ENCODE results near the gene DOLPP1.

The DOLPP1 gene

GRCh38 chr9:129137292-129138143, 56.6 kb downstream of the DOLPP1 start:
- no peak overlapping the region for H3K27ac ChIP-seq (ENCODE audit: poor library complexity, severe bottlenecking)
- no peak for TF ChIP-seq CTCF (IDR thresholded peaks at IDR 0.05; ENCODE audit: poor library complexity, severe bottlenecking)
- H3K9me3 ChIP-seq (ENCODE audit: severe bottlenecking) = no peaks in the 10 kb centered on the region
- DNase-seq (ENCODE audit: low spot score) (no peak), ATAC-seq (ENCODE audit: low read depth) (no peak)
- H3K4me1 ChIP-seq (ENCODE audit: insufficient read depth, poor library complexity, severe bottlenecking) = peaks cover 26% of the 10 kb centered on the region
- no peaks in the 10 kb centered on the region for H3K27me3 ChIP-seq (ENCODE audit: insufficient read depth, poor library complexity, severe bottlenecking)
- H3K4me3 ChIP-seq (ENCODE audit: severe bottlenecking) = no peak overlapping the region
- H3K36me3 ChIP-seq (ENCODE audit: low read depth) = peaks cover 45% of the 10 kb centered on the region

- Histone ChIP-seq H3K27ac (ENCODE audit: poor library complexity, severe bottlenecking) (peak overlapping the region; percentile 100), H3K27me3 (ENCODE audit: insufficient read depth, poor library complexity, severe bottlenecking) (no peaks in the 10 kb centered on the region), H3K36me3 (ENCODE audit: low read depth) (peaks cover 48% of the 10 kb centered on the region)
Observed at GRCh38 chr9:129138144-129138462, 57.2 kb downstream of the DOLPP1 start.

GRCh38 chr9:129138476-129139232, 57.7 kb downstream of the DOLPP1 start:
- Histone ChIP-seq H3K27me3 (ENCODE audit: insufficient read depth, poor library complexity, severe bottlenecking) (no peaks in the 10 kb centered on the region), H3K36me3 (ENCODE audit: low read depth) (peaks cover 52% of the 10 kb centered on the region), H3K4me1 (ENCODE audit: insufficient read depth, poor library complexity, severe bottlenecking) (peaks cover 36% of the 10 kb centered on the region), H3K4me3 (ENCODE audit: severe bottlenecking) (no peak overlapping the region), H3K27ac (ENCODE audit: poor library complexity, severe bottlenecking) (peak overlapping the region; percentile 100), H3K9me3 (ENCODE audit: severe bottlenecking) (no peaks in the 10 kb centered on the region)
- peak; percentile 1; the same call in 1 of the 3 replicates for ATAC-seq (ENCODE audit: low read depth)
- DNase-seq (ENCODE audit: low spot score) = no peak
- TF ChIP-seq CTCF (IDR thresholded peaks at IDR 0.05; ENCODE audit: poor library complexity, severe bottlenecking) = no peak

More at GRCh38 chr9:129138144-129138462, 57.2 kb downstream of the DOLPP1 start:
- Histone ChIP-seq H3K4me3 (ENCODE audit: severe bottlenecking) (no peak overlapping the region), H3K9me3 (ENCODE audit: severe bottlenecking) (no peaks in the 10 kb centered on the region), H3K4me1 (ENCODE audit: insufficient read depth, poor library complexity, severe bottlenecking) (peaks cover 31% of the 10 kb centered on the region)
- DNase-seq (ENCODE audit: low spot score) = no peak
- no peak for TF ChIP-seq CTCF (IDR thresholded peaks at IDR 0.05; ENCODE audit: poor library complexity, severe bottlenecking)
- no peak for ATAC-seq (ENCODE audit: low read depth)

- no peak for DNase-seq (ENCODE audit: low spot score)
- Histone ChIP-seq H3K36me3 (ENCODE audit: low read depth) (peaks cover 55% of the 10 kb centered on the region), H3K4me1 (ENCODE audit: insufficient read depth, poor library complexity, severe bottlenecking) (peaks cover 36% of the 10 kb centered on the region), H3K27me3 (ENCODE audit: insufficient read depth, poor library complexity, severe bottlenecking) (no peaks in the 10 kb centered on the region), H3K27ac (ENCODE audit: poor library complexity, severe bottlenecking) (peak overlapping the region; percentile 100), H3K9me3 (ENCODE audit: severe bottlenecking) (no peaks in the 10 kb centered on the region), H3K4me3 (ENCODE audit: severe bottlenecking) (no peak overlapping the region)
- peak; percentile 32 for ATAC-seq (ENCODE audit: low read depth)
- peak; percentile 95 for TF ChIP-seq CTCF (IDR thresholded peaks at IDR 0.05; ENCODE audit: poor library complexity, severe bottlenecking)
Observed at GRCh38 chr9:129139233-129139992, 58.5 kb downstream of the DOLPP1 start.
